Measurements from ENCODE around the gene BSDC1.

BSDC1 gene

DNA sequence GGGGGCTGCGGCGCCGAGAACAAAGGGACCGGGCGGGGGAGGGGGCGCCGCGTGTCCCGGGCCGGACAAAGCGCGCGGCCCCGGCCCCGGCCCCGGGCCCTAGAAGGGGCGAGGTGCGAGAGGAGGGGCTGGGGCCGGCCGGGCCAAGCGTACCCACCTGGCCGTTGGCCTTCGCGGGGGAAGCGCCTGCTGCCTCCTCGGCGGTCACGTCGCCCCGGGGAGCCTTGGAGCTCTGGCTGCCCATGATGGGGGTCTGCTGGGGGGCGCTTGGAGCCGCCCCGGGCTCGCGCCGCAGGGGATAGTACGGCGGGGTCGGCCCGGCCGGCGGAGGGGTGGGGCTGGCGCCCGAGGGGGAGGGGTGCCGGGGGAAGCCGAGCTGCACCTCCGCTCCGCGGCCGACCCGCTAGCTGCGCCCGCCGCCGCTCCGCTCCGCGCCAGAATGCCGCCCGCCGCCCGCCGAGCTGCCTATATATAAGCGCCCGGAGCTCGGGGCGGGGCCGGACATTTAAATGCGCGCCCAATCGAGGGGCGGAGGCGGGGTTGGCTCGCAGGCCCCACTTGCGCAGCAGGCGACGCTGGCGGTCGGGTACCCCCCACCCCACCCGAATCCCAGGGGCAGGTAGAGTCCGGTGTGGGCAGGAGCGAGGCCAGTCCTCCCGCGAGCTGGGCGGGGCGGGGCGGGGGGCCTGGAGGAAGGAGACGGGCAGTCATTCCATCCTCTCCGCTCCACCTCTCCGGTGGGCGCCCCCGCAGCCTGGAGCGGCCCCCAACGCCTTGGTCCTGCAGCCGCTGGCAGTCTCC is 58.3 kb downstream of the BSDC1 start, which contains the start of gene MARCKSL1:
Gene MARCKSL1, minus strand, starts transcription at position 444 of the 801 bp plus-strand sequence. Its CDS starts 200 bp downstream, at position 244.
- peak; percentile 73 to 83 for DNase-seq

DNA sequence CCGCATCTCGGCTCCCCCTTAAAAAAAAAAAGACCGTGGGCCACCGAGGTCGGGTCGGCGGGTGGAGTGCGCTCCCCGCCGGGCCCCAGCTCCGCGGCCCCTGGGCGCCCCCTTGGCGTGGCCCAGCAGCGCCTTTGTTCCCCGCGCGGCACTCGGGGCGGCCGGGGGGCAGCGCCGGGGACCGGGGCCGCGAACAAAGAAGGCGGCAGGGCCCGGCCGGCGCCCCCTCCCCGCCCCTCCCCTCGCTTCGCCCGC is 58.8 kb downstream of the BSDC1 start:
- DNase-seq = no peak

DNA sequence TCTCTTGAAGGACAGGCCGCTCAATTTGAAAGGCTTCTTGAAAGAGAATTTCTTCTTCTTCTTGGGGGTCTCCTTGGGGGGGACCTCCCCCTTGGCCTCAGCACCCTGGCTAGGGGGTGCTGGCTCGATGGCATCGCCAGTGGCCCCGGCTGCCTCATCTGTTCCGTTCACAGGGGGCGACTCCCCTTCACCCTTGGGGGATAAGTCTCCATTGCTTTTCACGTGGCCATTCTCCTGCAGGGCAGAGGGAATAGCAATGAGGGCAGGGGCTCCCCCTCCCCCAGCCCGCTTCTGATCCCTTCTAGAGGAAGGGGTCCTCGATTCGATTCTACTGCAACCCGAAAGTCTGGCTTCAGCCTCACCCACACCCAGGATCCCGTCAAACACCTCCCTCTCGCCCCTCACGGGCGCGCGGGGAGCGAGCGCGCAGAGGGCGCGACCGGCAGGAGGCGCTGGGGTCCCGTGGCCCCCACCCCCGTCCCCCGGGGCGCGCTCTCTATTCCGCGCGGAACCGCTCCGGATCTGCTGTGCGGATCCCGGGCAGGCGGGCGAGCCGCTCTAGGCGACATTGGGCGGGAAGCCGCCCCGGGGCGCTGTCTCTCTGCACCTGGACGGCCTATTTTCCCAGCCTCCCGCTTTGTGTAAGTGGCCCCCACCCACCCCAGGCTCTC is 59.2 kb downstream of the BSDC1 start:
- peak in 1 of 2 donors; percentile 51 for DNase-seq

DNA sequence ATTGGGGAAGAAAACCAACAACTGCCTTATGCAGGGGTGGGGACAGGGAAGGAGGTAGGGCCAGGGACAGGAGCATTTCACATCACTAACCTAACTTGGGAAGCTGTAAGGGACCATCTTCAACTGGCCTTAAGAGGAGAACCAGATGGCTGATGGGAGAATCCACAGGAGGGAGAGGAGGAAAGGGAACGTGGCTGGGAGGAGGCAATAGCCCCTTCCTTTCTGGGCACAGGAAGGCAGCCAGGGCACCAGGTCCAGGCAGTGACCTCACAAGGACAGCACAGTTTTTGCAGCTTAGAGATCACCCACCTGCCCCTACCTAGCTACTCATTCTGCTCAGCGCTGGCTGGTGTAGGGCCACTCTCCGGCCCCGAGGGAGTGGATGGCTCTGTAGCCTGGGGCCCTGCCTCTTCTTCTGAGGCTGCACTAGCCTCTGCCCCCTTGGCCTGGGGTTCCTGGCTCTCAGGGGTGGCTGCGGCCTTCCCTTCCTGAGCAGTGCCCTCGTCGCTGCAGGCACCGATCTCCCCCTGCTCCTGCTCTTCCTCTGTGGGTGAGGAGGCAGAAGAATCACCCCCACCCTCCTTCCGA is 59.9 kb downstream of the BSDC1 start:
- DNase-seq = no peak

DNA sequence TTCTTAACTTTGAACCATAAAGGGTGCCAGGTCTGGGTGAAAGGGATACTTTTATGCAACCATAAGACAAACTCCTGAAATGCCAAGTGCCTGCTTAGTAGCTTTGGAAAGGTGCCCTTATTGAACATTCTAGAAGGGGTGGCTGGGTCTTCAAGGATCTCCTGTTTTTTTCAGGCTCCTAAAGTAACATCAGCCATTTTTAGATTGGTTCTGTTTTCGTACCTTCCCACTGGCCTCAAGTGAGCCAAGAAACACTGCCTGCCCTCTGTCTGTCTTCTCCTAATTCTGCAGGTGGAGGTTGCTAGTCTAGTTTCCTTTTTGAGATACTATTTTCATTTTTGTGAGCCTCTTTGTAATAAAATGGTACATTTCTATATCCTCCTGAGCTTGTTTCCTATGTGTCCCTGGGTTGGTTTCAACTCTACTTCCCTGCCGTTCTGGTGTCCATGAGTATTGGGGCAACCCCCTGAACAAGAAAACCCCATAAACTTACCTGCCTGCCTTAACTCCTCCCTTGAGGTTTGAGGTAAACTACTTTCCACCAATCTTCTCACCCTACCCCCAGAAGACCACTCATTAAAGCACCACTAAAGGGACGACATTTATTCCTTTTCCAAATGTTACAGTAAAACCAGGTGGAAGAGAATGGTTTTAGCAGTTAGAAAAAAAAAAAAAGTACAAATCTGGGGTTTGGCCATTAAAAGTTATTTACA is 60.8 kb downstream of the BSDC1 start:
- DNase-seq = no peak

DNA sequence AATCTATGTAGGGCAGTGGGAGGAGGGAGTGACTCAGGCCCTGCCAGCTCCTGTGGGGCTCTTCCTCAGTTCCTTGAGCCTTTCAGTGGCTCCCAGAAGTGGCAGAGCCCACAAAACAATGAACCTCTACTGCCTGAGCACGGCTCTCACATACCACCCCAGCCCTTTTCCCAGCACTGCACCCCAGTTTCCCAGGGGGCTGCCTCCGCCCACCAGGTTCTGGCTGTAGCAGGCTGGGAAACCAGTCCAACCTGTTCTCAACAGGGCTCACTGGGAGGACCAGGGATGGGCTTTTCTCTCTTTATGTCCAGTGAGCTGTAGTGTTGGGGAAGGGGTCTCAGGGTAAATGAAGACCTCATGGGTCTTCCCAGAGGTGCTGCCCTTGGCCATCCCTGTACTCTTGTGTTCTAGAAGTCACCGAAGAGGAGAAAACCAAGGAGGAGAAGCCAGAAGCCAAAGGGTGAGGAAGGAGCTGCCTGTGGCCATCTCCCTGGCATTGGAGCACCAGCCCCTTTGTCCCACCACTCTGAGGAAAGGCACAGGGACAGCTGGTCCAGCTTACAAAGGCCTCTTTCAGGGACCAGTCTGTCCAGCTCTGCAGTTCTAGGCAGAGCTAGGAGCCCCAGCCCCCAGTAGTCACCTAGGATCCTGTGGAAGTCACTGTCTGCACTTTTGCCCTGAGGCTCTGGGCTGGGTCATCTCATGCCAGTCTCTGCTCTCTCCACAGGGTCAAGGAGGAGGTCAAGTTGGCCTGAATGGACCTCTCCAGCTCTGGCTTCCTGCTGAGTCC is 61.8 kb downstream of the BSDC1 start:
- DNase-seq = no peak

DNA sequence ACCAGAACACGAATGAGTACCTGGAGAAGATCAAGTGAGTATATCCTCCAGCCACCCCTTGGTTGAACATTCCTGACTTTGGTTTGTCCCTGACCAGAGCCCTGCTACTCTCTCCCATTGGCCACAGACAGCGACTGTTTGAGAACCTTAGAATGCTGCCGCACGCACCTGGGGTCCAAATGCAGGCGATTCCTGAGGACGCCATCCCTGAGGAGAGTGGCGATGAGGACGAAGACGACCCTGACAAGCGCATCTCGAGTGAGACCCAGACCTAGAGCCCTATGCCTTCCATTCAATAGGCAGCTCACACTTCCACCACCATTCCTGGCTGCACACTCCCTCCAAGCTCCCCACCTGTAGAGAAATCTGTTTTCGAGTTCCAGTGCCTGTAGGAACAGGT is 62.7 kb downstream of the BSDC1 start:
- no peak for DNase-seq

DNA sequence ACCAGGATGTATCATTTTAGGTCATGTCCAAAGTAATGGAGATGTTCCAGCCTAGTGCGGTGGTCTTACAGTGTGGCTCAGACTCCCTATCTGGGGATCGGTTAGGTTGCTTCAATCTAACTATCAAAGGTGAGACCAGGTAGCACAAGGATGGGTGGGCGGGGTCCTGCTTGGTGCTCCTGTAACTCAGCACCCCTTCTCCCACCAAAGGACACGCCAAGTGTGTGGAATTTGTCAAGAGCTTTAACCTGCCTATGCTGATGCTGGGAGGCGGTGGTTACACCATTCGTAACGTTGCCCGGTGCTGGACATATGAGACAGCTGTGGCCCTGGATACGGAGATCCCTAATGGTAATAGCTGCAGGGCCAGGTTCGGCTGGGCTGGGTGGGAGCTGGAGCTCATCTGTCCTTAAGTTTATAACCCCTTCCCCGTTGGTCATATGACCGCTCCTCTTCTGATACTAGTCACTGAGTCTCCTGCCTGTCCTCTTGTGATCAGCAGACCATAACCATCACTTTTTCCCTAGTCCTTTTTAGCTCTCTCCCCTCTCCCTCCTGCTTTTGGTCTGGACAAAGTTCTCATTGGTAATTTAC is 63.6 kb downstream of the BSDC1 start:
- no peak for DNase-seq

DNA sequence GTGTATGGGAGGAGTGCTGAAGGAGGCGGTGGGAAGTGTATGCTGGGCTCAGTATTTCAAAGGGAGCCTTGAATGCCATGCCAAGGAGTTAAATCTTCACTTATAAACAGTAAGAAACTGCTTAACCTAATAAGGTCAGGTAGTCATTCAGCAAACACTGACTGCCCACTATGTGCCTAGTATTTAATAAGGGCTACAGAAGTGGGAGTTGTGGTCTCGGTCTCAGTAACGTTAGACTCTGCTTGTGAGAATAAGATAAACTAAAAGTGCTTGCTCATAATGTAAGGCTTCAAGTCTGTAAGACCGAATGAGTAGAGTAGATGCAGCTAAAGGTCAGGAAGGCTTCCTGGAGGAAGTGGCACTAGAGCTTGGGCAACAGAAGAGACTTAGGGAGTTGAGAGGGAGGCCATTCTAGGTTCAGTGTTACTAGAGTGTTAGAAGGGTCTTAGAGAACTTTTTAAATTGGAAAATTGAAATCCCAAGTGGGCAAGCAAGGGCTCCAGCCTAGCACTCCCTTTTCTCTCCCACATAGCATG is 64.2 kb downstream of the BSDC1 start:
- no peak for DNase-seq

DNA sequence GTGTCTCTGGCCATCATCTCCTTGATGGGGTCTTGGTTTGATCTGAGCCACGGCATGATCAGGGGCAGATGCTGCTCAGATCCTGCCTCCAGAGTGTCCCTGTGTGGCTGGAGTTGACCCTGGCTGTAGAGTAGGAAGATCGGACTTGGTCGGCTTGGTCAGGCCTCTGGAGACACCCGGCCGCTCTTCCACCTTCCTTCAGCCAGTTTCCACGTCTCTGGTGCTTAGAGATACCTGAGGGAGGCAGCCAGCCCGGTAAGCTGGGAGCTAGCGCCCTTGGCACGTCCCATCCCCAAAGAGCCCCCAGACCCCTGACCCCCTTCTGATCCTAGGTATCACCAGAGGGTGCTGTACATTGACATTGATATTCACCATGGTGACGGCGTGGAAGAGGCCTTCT is 67.0 kb downstream of the BSDC1 start:
- no peak for DNase-seq

DNA sequence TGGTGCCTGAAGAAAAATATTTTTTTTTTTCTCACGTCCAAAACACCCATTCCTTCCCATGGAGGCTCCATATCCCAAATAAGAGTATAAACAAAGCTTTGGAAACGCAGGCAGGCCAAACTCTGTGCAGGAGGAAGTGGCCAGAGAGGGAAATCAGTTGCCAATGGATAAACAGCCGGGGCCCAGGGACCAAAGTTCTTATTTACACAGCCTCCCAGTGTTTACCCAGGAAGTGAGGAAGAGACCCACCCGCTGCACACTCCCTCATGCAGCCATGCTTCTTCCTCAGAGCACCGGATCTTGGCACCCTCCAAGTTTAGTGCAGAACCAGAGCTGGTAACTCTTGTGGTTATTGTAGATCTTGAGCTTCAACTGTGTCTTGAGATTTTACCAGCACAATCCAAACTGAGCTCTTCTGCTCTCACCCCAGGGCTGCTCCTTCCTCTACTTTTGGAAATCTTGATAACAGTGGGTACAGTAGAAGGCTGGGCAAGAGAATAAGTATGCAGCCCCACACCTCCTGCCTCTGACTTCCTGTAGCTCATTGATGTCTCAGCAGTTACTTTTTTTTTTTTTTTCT is 72.4 kb downstream of the BSDC1 start:
- DNase-seq = no peak

DNA sequence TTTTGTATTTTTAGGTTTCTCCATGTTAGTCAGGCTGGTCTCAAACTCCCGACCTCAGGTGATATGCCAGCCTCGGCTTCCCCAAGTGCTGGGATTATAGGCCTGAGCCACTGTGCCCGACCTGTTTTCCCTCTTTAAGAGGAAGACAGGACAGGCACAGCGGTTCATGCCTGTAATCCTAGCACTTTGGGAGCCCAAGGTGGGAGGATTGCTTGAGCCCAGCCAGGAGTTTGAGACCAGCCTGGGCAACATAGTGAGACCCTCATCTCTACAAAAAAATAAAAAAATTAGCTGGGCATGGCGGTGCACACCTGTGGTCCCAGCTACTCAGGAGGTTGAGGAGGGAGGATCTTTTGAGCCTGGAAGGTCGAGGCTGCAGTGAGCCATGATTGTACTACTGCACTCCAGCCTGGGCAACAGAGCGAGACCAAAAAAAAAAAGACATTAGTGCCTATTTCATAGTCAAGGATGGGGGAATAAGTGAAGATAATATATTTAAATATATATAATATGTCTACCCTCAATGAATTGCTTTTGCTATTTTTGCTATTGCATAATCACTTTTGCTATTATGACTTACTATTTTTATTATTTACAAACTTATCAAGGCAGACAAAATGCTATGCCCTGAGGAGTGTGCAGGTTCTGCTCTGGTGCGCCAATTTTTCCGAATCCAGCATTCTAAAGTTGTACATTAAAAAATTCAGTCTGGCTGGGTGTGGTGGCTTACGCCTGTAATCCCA is 75.9 kb downstream of the BSDC1 start:
- DNase-seq = no peak

DNA sequence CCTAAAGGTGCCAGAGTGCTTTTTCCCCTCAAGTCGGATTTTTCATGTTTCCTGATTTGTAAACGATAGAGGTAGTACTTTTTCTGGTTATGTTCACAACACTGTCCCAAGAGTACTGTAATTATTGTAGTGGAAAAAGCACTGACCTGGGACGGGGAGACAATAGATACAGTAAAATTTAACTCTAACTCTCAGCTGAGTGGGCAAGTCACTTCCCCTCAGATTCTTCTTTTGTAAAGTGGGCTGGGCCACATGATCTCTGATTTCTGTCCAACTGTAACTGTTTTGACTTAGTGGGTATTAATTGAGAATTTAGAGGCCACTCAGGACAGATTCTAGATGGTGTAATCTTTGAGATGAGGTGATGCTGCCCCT is 77.4 kb downstream of the BSDC1 start:
- DNase-seq = no peak

Measured in hippocampal formation (tissue), 2 donors.